Measurements from ENCODE around the gene FUCA1. TPM values are rescaled to one million over a fixed set of nuclear protein-coding genes. Genes with fewer than 3 reads are reported as not detected.

Gene FUCA1
- total RNA-seq, 2 donors from 2014 or later: 17.0 to 21.0 TPM

DNA sequence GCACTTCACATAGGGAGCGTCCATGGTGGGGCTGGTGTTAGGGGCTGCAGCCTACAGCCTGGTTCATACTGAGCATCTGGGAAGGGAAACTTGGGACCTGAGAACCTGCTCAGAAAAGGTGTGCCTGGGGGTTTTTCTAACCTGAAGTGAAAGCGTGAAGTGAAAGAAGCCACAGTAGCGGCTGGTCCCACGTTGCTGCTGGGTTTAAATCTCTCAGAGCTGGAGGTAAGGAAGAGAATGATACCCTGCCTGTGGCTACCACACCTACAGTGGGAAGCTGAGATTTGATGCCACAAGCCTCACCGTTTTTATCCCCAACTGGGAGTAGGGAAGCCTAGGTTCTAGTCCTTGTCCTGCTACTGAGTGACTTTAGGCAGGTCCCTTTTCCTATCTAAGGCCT is 21.0 kb upstream of the FUCA1 start:
- no peak overlapping the region for H3K4me3 ChIP-seq
- TF ChIP-seq CTCF (IDR thresholded peaks at IDR 0.05): no peak
- no peak overlapping the region for H3K27ac ChIP-seq
- H3K36me3 ChIP-seq: no peaks in the 10 kb centered on the region
- H3K27me3 ChIP-seq: no peaks in the 10 kb centered on the region
- no peaks in the 10 kb centered on the region for H3K9me3 ChIP-seq
- DNase-seq (ENCODE audit: low spot score): no peak
- H3K4me1 ChIP-seq: no peaks in the 10 kb centered on the region

GRCh38 chr1:23885222-23885621 is 17.1 kb upstream of the FUCA1 start:
- DNase-seq (ENCODE audit: low spot score): no peak
- no peaks in the 10 kb centered on the region for H3K9me3 ChIP-seq
- H3K4me1 ChIP-seq: no peaks in the 10 kb centered on the region
- H3K27ac ChIP-seq: no peak overlapping the region
- H3K4me3 ChIP-seq: no peak overlapping the region
- H3K27me3 ChIP-seq: no peaks in the 10 kb centered on the region
- TF ChIP-seq CTCF (IDR thresholded peaks at IDR 0.05): no peak
- H3K36me3 ChIP-seq: no peaks in the 10 kb centered on the region

GRCh38 chr1:23882746-23883145 is 14.7 kb upstream of the FUCA1 start:
- Histone ChIP-seq H3K9me3 (peaks cover 7 to 22% of the 10 kb centered on the region in 2 donors), H3K27ac (no peak overlapping the region)
- DNase-seq (ENCODE audit: low spot score): no peak

DNA sequence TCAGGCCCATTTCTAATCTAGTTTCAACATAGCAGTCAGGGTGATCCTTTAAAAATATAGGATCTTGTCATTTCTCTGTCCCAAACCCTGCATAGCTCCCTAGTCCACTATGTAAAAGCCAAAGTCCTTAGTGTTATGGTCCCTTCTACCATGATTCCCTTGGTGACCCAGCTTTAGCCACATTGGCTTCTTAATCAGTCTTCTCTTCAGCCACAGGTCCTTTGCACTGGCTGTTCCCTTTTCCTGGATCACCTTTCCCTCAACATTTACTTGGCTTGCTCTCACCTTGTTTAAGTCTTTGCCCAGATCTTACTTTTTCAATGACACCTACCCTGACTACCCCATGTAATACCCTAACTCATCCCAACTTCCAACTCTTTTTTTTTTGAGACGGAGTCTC is 11.7 kb upstream of the FUCA1 start:
- Histone ChIP-seq H3K4me3 (no peak overlapping the region), H3K27ac (no peak overlapping the region), H3K36me3 (no peaks in the 10 kb centered on the region), H3K27me3 (no peaks in the 10 kb centered on the region), H3K4me1 (no peaks in the 10 kb centered on the region), H3K9me3 (peaks cover 8 to 24% of the 10 kb centered on the region in 2 donors)
- no peak for DNase-seq (ENCODE audit: low spot score)
- TF ChIP-seq CTCF (IDR thresholded peaks at IDR 0.05): no peak

More at GRCh38 chr1:23882746-23883145, 14.7 kb upstream of the FUCA1 start:
- Histone ChIP-seq H3K4me3 (no peak overlapping the region), H3K36me3 (no peaks in the 10 kb centered on the region), H3K27me3 (no peaks in the 10 kb centered on the region), H3K4me1 (no peaks in the 10 kb centered on the region)
- no peak for TF ChIP-seq CTCF (IDR thresholded peaks at IDR 0.05)

- Histone ChIP-seq H3K4me1 (no peaks in the 10 kb centered on the region), H3K36me3 (no peaks in the 10 kb centered on the region), H3K9me3 (peaks cover 8 to 24% of the 10 kb centered on the region in 2 donors), H3K4me3 (no peak overlapping the region), H3K27me3 (no peaks in the 10 kb centered on the region), H3K27ac (no peak overlapping the region)
- TF ChIP-seq CTCF (IDR thresholded peaks at IDR 0.05): no peak
- no peak for DNase-seq (ENCODE audit: low spot score)
Observed at GRCh38 chr1:23878668-23879067, 10.6 kb upstream of the FUCA1 start.

DNA sequence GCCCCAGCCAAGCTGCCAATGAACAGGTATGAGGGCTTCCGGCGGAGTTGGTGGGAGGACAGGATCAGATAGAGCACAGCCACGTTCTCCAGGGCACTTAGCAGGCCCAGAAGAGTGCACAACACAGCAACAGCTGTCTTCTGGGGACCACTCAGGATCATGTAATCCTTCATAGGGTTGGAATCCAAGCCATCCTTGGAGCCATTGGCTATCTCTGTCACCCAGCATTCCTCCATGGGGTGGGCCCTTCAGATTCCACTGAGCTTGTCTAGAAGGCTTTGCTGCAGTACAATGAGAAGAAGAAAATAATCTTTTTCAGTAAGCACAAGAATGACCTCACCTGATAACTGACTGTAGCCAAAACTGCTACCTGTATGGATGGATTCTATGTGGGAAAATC is 7.3 kb upstream of the FUCA1 start:
- Histone ChIP-seq H3K27ac (no peak overlapping the region), H3K4me3 (no peak overlapping the region), H3K27me3 (no peaks in the 10 kb centered on the region), H3K36me3 (no peaks in the 10 kb centered on the region), H3K4me1 (no peaks in the 10 kb centered on the region), H3K9me3 (peaks cover 8 to 24% of the 10 kb centered on the region in 2 donors)
- no peak for TF ChIP-seq CTCF (IDR thresholded peaks at IDR 0.05)
- DNase-seq (ENCODE audit: low spot score): no peak
